ENCODE data around the gene GLRA2.

DNA sequence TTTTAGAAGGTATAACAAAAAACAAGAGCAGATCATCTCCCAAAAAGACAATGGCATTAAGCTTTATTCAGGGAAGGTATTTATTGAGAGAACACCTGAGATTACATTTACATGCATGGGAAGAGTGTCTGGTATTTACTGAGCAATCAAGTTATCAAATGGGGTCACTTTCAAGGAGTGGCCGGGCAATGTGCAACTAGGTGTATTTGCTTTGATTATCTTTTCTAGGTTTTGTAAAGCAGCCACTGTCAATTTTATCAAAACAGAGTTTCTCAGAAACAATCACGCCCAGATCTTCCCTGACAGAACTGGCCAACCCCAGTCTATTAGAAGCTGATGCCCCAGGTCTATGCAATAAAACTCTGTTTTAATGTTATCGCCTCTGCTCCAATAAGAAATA, 169.5 kb downstream of the GLRA2 start:
- TF ChIP-seq EZH2 (IDR thresholded peaks at IDR 0.05; ENCODE audit: insufficient read depth, poor library complexity, severe bottlenecking) (no peak), EZH2phosphoT487 (IDR thresholded peaks at IDR 0.05; ENCODE audit: insufficient read depth, low read depth) (no peak)
